SH-SY5Y (cell line): Measurements from ENCODE around the gene NAV2.

Experiments used
- GATA2 ChIP-seq: IDR thresholded peaks from 2 replicates; pipeline ENCODE4 v1.6.1; 2011; ENCODE audit warnings: mild to moderate bottlenecking, low read depth, low read length
- GATA3 ChIP-seq: IDR thresholded peaks from 2 replicates; pipeline ENCODE4 v1.6.1; 2011; ENCODE audit warnings: low read depth, mild to moderate bottlenecking, low read length, moderate library complexity

DNA sequence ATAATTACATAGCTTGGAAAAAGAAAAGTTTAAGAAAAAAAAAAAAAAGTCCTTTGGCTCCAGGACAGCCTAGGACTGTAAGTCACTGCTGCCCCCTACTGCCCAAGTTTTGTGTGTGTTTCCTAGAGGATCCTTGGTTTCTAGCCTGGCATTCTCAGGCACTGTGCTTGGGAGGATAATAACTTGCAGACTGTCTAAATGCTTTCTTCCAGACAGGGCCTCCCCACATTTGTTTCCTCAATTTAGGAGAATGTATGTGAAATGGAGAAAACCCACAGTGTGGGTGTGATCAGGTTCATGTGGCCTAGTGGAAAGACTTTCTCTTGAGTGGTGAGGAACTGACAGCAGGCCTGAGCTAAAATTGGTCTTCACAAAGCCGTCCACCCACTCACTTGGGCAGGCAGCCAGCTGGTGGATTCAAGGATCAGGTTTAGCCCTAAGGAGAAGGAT lies 191.0 kb downstream of the NAV2 start:
- TF ChIP-seq GATA3 (no peak), GATA2 (no peak)
